Measurements from ENCODE around the gene LMTK3.

The LMTK3 gene

GRCh38 chr19:48471836-48472235 lies 39.8 kb downstream of the LMTK3 start:
- DNase-seq (ENCODE audit: low read depth): no peak

DNA sequence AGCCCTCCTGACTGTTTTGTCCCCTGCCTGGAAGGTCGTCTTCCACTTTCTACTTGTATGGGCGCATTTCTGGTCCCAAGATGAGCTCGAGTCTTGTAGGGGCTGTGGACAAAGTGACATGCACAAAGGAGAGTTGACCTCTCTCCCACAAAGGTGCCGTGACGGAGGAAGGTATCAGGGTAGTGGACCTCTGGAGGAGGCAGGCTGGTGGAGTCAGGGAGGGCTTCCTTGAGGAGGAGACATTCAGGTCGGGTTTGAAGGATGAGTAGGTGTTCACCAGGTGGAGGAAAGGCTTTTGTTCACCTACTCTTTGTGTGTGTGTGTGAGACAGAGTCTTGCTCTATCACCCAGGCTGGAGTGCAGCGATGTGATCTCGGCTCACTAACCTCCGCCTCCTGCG lies 40.8 kb downstream of the LMTK3 start:
- DNase-seq (ENCODE audit: low read depth): no peak

- DNase-seq (ENCODE audit: low read depth): no peak
Observed at GRCh38 chr19:48469934-48470680, 41.5 kb downstream of the LMTK3 start.

- DNase-seq (ENCODE audit: low read depth): no peak
Observed at GRCh38 chr19:48469289-48469881, 42.2 kb downstream of the LMTK3 start, which contains the start of gene CYTH2. Gene CYTH2, plus strand, starts transcription at chr19:48469369. Its CDS starts 139 bp downstream, at chr19:48469508.

DNA sequence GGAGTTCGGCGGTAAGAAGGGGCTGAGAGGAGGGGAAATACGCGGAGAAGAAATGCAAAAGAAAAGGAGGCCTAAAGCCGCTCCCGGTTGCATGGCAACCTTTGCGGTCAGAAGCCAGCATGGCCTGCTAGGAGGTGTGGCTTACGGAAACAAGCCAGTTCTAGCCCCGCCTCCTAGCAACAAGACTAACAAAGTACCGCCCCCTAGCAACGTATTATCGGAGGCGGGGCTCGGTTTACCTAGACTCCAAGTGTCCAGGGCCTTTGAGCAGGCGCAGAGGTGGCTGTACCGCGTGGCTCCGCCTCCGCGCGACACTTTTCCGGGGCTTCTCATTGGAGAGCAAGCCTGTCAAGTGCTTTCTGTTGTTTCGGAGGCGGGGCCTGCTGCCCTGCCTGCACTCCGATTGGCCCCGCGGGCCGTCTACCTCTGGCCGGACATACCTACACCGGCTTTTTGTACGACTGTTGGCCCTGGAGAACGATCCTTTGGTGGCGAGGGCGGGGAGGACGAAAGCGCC lies 42.8 kb downstream of the LMTK3 start:
- peak; percentile 99 for DNase-seq (ENCODE audit: low read depth)

GRCh38 chr19:48466561-48467325 lies 44.9 kb downstream of the LMTK3 start:
- DNase-seq (ENCODE audit: low read depth): no peak

DNA sequence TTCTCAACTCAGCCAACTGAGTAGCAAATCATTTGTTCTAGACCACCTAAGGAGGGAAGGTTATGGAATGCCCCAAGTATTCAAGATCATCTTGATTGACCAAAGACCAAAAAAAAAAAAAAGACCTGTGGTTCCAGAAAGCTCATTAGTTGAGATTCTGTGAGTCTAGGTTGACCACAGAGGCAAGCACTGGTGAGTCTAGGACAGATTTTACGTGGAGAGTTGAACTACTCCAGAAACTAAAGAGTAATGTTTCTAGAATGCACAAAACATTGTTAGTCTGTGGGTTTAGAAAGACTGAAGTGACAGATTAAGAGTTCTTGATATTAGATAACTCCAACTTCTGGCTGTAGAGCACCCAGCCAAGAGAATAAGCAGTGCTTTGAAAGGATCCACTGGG lies 46.4 kb downstream of the LMTK3 start:
- DNase-seq (ENCODE audit: low read depth): no peak

GRCh38 chr19:48461982-48462655 lies 49.5 kb downstream of the LMTK3 start:
- DNase-seq (ENCODE audit: low read depth): no peak

DNA sequence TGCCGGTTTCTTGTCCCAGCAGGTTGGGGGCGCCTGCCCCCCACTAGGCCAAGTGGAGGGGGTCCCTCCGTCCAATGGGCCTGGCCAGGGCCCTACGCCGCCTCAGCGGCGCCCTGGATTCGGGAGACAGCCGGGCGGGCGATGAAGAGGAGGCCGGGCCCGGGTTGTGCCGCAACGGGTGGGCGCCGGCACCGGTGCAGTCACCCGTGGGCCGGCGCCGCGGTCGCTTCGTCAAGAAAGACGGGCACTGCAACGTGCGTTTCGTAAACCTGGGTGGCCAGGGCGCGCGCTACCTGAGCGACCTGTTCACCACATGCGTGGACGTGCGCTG lies 50.0 kb downstream of the LMTK3 start:
- DNase-seq (ENCODE audit: low read depth): no peak

DNA sequence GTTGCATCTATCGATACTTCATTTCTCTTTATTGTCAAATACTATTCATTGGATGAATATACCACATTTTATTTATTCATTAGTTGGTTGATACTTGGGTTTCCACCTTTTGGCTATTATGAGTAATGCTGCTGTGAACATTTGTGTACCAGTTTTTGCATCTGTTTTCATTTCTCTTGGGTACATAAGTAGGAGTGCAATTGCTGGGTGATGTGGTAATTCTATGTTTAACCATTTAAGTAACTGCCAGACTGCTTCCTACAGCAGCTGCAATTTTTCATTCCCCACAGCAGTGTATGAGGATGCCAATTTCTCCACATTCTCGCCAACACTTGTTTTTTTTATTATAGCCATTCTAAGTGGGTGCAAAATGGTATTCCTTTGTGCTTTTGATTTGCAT lies 53.6 kb downstream of the LMTK3 start:
- DNase-seq (ENCODE audit: low read depth): no peak

DNA sequence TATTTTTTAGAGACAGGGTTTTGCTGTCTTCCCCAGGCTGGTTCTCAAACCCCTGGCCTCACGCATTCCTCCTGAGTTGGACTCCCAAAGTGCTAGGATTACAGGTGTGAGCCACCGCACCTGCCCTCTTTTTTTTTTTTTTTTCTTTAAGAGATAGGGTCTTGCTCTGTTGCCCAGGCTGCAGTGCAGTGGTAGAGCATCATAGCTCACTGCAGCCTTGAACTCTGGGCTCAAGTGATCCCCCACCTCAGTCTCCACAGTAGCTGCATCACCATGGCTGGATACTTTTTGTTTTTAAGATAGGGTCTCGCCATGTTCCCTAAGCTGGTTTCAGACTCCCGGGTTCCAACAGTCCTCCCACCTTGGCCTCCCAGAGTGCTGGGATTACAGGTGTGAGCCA lies 54.8 kb downstream of the LMTK3 start:
- DNase-seq (ENCODE audit: low read depth): no peak

DNA sequence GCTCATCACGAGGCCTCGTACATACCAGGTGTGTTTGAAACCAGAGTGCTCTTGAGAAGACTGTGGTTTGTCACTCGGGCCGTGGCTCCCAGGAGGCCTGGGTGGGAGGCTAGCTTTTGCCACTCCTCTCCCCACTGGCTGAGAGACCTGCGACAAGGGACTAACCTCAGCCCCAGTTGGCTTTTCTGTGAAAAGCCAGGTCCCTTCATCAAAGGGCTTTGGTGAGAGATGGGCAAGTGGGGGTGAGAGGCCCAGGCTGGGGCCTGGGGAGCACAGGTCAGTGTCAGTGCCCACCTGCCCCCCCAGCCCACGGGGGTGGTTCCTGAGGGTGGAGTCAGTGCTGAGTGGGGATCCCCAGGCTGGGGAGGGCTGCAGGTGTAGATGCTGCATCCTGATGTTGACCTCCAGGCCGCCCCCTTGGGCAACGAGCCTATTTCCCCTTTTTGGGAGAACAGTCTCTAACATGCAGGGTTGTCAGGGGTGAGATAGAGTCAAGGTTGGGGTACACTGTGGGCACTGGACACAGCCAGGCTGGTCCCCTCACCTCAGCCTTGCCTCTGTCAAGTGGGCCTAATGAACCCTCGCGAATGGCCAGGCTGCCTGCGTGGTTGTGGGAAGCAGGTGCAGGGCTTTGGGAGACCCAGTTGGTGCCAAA lies 55.6 kb downstream of the LMTK3 start:
- DNase-seq (ENCODE audit: low read depth): no peak

- no peak for DNase-seq (ENCODE audit: low read depth)
Observed at GRCh38 chr19:48455171-48455907, 56.3 kb downstream of the LMTK3 start, which contains the start of gene KCNJ14. Gene KCNJ14, plus strand, starts transcription at chr19:48455574. Its CDS starts 6,151 bp downstream, at chr19:48461725.

DNA sequence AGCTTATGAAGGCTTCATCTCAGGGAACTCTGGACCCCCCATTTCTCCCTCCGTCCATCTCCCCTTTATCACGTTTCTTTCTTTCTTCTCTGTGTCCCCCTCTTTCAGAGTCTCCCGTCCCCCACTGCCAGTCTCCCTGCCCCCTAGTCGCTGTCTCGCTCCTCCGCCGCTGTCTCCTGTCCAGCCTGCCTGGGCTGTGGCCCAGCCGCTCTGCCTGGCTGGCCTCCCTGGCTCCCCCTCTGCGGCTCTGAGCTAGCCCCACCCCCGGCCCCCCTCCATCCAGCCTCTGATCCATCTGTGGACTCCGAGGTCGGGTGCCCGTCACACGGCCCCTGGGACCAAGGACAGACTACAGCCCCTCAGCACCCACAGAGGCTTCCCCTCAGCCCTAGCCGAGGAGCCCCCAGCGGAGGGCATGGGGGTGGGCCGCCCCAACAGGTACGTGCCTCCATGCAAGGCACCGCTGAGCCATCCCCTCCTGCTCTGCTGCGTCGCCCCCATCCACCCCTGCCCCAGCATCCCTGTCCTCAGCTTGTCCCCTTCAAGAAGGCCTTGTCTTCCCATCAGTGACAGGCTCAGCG lies 57.4 kb downstream of the LMTK3 start:
- DNase-seq (ENCODE audit: low read depth): no peak

DNA sequence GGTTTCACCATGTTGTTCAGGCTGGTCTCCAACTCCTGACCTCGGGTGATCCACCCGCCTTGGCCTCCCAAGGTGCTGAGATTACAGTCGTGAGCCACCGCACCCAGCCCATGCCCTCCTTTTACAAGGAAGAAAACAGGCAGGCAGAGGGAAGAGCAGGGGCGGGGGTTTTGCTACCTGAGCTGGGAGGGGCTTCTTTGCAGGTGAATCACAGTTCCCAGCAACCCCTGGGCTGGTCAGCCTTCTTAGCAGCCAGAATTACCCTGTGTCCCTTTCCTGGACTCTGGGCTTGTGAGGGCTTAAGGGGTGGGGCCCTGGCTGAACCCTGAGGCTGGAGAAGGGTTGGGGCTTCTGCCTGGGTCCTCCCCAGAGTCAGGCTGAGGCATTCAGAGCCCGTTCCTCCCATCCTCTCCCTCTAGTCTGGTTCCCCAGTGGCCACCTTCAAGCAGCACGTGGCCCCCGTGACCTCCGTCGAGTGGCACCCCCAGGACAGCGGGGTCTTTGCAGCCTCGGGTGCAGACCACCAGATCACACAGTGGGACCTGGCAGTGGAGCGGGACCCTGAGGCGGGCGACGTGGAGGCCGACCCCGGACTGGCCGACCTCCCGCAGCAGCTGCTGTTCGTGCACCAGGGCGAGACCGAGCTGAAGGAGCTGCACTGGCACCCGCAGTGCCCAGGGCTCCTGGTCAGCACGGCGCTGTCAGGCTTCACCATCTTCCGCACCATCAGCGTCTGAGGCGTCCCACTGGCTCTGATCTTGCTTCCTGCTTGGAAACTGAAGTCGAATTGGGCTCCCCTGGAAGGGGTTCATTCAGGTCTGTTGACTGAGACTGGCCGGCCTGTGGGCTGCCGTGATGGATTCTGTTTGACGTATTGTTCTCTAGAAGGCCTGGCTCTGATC lies 59.1 kb downstream of the LMTK3 start:
- no peak for DNase-seq (ENCODE audit: low read depth)

- DNase-seq (ENCODE audit: low read depth): no peak
Observed at GRCh38 chr19:48451624-48452023, 60.0 kb downstream of the LMTK3 start.

DNA sequence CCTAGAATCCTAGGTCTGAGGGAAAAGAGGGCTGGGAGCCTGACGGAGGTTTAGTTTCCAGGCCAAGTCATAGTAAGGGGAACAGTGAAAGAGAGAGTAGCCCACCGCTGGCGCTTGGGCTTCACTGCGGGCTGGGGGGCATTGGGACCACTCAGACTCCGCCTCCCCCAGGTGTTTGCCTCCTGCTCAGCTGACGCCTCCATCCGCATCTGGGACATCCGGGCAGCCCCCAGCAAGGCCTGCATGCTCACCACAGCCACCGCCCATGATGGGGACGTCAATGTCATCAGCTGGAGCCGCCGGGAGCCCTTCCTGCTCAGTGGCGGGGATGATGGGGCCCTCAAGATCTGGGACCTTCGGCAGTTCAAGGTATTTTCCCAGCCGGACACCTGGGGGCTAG lies 60.8 kb downstream of the LMTK3 start:
- DNase-seq (ENCODE audit: low read depth): no peak

GRCh38 chr19:48450441-48450840 lies 61.2 kb downstream of the LMTK3 start:
- no peak for DNase-seq (ENCODE audit: low read depth)

DNA sequence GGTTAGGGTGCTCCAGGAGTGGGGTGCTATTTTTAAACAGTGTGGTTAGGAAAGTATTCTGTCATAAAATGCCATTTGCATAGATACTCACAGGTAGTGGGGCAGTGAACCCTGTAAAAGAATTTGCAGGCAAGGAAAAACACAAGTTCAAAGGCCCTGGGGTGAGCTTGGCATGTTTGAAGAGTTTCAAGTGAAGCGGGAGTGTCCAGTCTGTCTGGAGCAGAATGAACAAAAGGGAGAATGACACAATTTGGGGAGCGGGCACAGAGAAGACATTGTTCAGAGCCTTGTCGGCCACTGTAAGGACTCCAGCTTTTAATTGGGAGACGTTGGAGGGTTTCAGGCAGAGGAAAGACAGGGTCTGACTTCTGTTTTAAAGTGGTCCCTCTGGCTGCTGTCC lies 63.1 kb downstream of the LMTK3 start:
- DNase-seq (ENCODE audit: low read depth): no peak

- no peak for DNase-seq (ENCODE audit: low read depth)
Observed at GRCh38 chr19:48446579-48446978, 65.1 kb downstream of the LMTK3 start.

Measured in non-pigmented ciliary epithelial cell (primary cell).